GM18526 (cell line): ENCODE results near the gene ZNF479.
"Not testable (repeated sequence)": the region's sequence is repeated elsewhere in the genome, so short reads cannot be mapped to it uniquely, and the experiment has no call there.

Source experiments
- POLR2A ChIP-seq: IDR thresholded peaks from 3 replicates; pipeline ENCODE4 v1.6.1; 2011; ENCODE audit not compliant: insufficient read length; ENCODE audit errors: extremely low read depth

The ZNF479 gene

DNA sequence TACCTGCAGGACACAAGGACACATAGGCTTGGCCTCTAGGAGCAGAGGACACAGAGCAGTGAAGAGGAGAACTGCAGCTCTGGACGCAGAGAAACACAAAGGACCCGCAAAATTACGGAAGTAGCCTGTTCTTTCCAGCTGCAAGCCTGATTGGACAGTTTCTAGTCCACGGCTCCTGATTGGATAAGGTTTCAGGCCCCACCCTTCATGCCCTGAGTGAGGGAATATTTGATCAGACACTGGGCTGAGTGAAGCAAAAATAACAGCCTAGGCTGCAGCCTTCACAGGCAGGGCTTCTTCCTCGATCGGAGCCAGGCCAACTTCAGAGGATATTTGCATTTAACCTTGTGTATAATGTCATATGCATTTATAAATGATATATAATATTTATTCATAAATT, at the start of gene ZNF479:
Gene ZNF479, minus strand, starts transcription at position 101 of the 400 bp plus-strand sequence. CDS start 112 bp downstream, outside the sequence.
- TF ChIP-seq POLR2A, result not testable (repeated sequence)

DNA sequence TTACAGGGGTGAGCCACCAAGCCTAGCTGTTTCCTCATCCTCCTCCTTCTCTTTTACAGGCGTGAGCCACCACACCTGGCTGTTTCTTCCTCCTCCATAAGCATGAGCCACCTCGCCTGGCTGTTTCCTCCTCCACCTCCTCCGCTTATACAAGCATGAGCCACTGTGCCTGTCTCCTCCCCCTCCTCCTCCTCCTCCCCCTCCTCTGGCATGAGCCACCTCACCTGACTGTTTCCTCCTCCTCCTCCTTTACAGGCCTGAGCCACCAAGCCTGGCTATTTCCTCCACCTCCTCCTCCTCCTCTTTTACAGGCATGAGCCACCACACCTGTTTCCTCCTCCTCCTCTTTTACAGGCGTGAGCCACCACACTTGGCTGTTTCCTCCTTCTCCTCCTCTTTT, 49.8 kb upstream of the ZNF479 start:
- no peak for TF ChIP-seq POLR2A

DNA sequence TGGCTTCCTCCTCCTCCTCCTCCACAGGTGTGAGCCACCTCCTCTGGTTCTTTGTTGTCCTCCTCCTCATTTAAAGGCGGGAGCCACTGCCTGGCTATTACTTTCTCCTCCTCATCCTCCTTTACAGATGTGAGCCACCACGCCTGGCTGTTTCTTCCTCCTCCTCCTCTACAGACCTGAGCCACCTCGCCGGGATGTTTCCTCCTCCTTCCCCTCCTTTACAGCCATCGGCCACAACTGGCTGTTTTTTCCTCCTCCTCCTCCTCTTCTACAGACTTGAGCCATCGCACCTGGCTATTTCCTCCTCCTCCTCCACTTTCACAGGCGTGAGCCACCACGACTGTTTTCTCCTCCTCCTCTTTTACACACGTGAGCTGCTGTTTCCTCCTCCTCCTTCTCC, 49.0 kb upstream of the ZNF479 start:
- no peak for TF ChIP-seq POLR2A

DNA sequence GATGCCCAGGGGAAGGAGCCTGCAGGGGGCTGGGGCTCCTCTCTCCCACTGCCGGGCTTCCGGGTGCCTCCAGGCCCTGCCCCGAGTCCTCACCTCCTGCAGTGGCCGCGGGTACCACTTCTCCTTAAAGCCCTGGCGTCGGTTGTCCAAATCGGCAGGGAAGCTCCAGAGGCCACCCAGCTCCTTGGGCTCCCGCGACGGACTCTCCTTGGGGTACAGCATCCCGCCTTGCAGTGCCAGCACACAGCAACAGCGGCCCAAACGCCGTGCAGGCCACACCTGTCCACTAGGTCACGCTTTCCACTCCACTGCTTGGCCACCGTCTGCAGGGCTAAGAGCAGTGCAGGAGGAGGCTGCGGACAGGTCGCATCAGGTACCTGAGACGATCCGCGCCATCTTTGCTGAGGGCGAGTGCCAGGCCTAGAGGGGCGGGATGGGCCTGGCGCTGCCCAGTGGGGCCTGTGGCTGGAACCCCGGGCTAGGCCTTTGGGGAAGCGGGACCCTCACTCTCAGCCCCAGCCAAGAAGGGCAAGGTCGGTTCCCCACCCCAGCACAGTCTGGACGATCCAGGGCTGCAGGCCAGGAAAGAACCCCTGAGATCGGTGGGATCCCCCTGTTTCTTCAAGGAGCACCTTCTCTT, 47.7 kb upstream of the ZNF479 start:
- no peak for TF ChIP-seq POLR2A

DNA sequence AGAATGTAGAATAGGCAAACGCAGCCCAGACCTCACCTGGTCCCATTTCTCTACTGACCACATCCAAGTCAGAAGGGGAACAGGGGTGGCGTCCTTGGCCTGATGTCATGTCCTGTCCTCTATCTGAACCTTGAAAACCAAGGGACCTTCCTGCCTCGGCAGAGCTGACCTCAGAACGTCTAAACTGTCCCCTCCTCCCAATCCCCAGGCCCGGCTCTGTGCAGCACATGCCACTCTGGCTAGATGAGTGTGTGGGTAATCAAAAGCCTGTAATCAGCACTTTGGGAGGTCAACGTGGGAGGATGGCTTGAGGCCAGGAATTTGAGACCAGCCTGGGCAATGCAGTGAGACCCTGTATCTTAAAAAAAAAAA, 46.5 kb upstream of the ZNF479 start:
- no peak for TF ChIP-seq POLR2A

DNA sequence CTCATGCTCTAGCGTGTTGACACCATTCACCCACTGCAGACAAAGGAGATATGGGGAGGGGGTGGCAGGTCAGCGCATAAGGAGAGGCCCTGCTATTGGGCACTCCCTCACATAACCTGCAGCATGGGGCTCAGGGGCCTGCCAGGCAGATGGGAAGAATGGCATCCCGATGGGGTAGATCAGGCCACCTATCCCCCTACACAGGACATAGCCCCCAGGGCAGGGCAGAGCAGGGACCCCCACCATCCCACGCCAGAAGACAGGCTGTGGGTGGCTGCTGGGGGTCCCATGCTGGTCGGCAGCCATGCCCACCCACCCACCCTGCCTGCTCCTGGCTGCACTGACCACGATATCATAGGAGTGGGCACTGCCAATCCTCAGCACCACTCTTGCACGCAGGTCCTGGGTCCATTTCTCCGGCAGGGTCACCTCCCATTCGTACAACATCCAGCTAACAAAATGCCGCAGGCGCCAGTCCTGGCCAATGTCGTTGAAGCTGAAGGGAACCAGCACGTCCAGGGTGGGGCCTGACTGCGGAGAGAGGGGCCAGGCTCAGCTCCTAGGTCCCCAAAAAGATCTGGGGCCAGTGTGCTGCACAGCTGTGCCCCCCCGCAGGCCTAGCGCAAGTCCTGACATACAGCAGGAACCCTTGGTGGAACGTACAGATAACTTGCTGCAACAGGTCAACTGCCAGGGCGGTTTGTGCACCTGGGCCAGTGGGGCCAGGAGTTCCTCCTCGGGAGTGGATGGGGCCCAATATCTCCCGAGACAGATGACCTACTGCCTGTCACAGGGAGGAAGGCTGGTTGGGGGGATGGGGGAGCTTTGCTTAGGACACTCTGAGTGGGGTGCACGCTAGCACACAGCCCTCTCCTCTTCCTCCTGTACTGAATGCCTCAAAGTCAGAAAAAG, 45.9 kb upstream of the ZNF479 start:
- TF ChIP-seq POLR2A, result no peak

DNA sequence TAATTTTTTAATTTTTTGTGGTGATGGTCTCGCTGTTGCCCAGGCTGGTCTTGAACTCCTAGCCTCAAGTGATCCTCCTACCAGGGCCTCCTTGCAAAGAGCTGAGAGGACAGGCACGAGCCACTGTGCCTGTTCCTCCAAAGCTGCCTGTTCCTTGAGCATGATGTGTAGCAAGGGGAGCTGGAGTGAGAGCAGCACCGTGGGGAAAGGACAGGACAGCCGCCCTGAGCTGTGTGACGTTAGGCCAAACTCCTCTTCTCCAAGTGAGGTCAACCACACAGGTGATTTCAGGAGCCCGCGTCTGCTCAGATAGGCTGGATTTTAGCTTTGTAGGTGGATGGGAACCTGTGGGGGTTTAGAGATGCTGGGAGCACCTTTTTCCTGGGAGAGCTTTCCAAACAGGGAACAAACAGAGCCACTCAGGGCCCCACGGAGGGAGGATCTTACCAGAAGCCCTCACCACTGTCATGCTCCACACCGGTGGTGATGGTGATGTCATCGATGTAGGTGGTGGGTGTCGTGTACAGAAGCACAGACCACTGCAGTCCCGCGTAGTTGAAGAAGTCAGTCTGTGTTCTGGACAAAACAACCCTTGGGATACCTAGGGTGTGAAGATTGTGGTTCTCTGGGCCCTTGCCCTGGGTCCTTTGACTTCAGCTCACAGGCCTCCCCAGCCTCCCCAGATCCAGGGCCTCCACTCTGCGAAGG, 44.8 kb upstream of the ZNF479 start:
- no peak for TF ChIP-seq POLR2A

DNA sequence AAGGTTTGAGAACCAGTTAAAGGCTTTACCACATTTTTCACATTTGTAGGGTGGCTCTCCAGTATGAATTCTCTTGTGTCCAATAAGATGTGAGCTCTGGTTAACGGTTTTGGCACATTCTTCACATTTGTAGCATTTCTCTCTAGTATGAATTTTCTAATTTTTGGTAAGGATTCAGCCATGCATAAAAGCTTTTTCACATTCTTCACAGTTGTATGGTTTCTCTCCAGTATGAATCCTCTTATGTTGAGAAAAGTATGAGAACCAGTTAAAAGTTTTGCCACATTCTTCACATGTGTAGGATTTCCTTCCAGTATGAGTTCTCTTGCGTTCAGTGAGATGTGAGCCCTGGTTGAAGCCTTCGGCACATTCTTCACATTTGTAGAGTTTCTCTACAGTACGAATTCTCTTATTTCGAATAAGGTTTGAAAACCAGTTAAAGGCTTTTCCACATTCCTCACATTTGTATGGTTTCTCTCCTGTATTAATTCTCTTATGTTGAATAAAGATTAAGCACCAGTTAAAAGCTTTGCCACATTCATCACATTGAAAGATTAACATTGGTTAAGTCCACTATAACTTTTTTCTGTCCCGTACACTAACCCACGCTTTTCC, 33.2 kb upstream of the ZNF479 start:
- no peak for TF ChIP-seq POLR2A
